GM19372 (cell line): ENCODE results near the gene MOXD1.
"Not testable (repeated sequence)": the region's sequence is repeated elsewhere in the genome, so short reads cannot be mapped to it uniquely, and the experiment has no call there.

Source experiments
- ATAC-seq: cut with Tn5 transposase; IDR thresholded peaks from one replicate; pipeline ENCODE4 v1.9.1; 2021; ENCODE audit warnings: mild to moderate bottlenecking, low read depth, moderate library complexity; ENCODE audit not compliant: unreplicated experiment

The MOXD1 gene

GRCh38 chr6:132285004-132285780, 116.1 kb downstream of the MOXD1 start:
- ATAC-seq, result no peak

GRCh38 chr6:132282696-132283095, 118.6 kb downstream of the MOXD1 start:
- ATAC-seq, result no peak

- ATAC-seq, result no peak
Measured at GRCh38 chr6:132280436-132280835, 120.8 kb downstream of the MOXD1 start.

- peak; percentile 96 for ATAC-seq
Measured at GRCh38 chr6:132279592-132280139, 121.6 kb downstream of the MOXD1 start.

- ATAC-seq, result no peak
Measured at GRCh38 chr6:132275066-132275970, 126.0 kb downstream of the MOXD1 start.

- ATAC-seq, result no peak
Measured at GRCh38 chr6:132272776-132273175, 128.5 kb downstream of the MOXD1 start.

- no peak for ATAC-seq
Measured at GRCh38 chr6:132270726-132271402, 130.4 kb downstream of the MOXD1 start.

- ATAC-seq, result not testable (repeated sequence)
Measured at GRCh38 chr6:132268666-132269065, 132.6 kb downstream of the MOXD1 start.

GRCh38 chr6:132268209-132268608, 133.1 kb downstream of the MOXD1 start:
- no peak for ATAC-seq

GRCh38 chr6:132265451-132266097, 135.7 kb downstream of the MOXD1 start:
- ATAC-seq, result no peak

- ATAC-seq, result no peak
Measured at GRCh38 chr6:132264021-132264500, 137.2 kb downstream of the MOXD1 start.

GRCh38 chr6:132261354-132261753, 139.9 kb downstream of the MOXD1 start:
- ATAC-seq, result no peak

GRCh38 chr6:132259070-132259469, 142.2 kb downstream of the MOXD1 start:
- no peak for ATAC-seq

- ATAC-seq, result no peak
Measured at GRCh38 chr6:132257561-132257960, 143.7 kb downstream of the MOXD1 start.

- ATAC-seq, result no peak
Measured at GRCh38 chr6:132256457-132256856, 144.8 kb downstream of the MOXD1 start.

GRCh38 chr6:132253906-132254305, 147.4 kb downstream of the MOXD1 start:
- ATAC-seq, result no peak

- no peak for ATAC-seq
Measured at GRCh38 chr6:132253211-132253610, 148.1 kb downstream of the MOXD1 start.

GRCh38 chr6:132252113-132252512, 149.2 kb downstream of the MOXD1 start:
- ATAC-seq, result no peak

GRCh38 chr6:132251711-132252110, 149.6 kb downstream of the MOXD1 start:
- ATAC-seq, result no peak
